A549 (cell line): Measurements from ENCODE around the gene HELZ2.

ENCODE experiments used
- CTCF ChIP-seq: fragments of >200 bp; sonication (Bioruptor Twin); formaldehyde crosslinking; IDR thresholded peaks from 3 replicates; pipeline ENCODE4 v1.5.1; 2016
- E2F6 ChIP-seq: IDR thresholded peaks from 2 replicates; pipeline ENCODE4 v1.6.1; 2012; ENCODE audit warnings: low read depth, borderline replicate concordance
- HEYL ChIP-seq: fragments of 250-450 bp; sonication (Bioruptor Pico); IDR thresholded peaks from 2 replicates; pipeline ENCODE4 v1.8.0; 2021; ENCODE audit warnings: mild to moderate bottlenecking, moderate library complexity
- NPAS2 ChIP-seq: fragments of 250-450 bp; sonication (Bioruptor Pico); IDR thresholded peaks from 2 replicates; pipeline ENCODE4 v1.8.0; 2022; ENCODE audit warnings: mild to moderate bottlenecking, moderate library complexity, borderline replicate concordance
- POLR2A ChIP-seq: IDR thresholded peaks from 2 replicates; pipeline ENCODE4 v1.6.1; 2012; ENCODE audit warnings: mild to moderate bottlenecking, low read length
- RAD21 ChIP-seq, 2 experiments: fragments of >200 bp in 1 of 2; sonication (Bioruptor Twin) in 1 of 2; formaldehyde crosslinking in 1 of 2; IDR thresholded peaks in 1 of 2; conservative IDR thresholded peaks in 1 of 2; 2 replicates in 1 of 2; 3 replicates in 1 of 2; pipeline ENCODE4 v1.6.1; 2012 to 2018; ENCODE audit warnings: inconsistent platforms in 1 of 2
- REST ChIP-seq: fragments of 200-600 bp; sonication (generic); IDR thresholded peaks from 2 replicates; pipeline ENCODE4 v1.6.1; 2016; ENCODE audit warnings: antibody characterized with exemption, mild to moderate bottlenecking, moderate library complexity
- RFX5 ChIP-seq: fragments of 450-650 bp; IDR thresholded peaks from 2 replicates; pipeline ENCODE4 v1.7.1; 2014; ENCODE audit warnings: antibody characterized with exemption, mild to moderate bottlenecking, moderate library complexity
- TFCP2L1 ChIP-seq: fragments of 250-450 bp; sonication (Bioruptor Pico); IDR thresholded peaks from 2 replicates; pipeline ENCODE4 v1.5.0; 2021; ENCODE audit warnings: mild to moderate bottlenecking
- ZFP36 ChIP-seq: fragments of 450-650 bp; IDR thresholded peaks from 2 replicates; pipeline ENCODE4 v1.6.1; 2014; ENCODE audit warnings: borderline replicate concordance; ENCODE audit not compliant: partially characterized antibody
- TF ChIP-seq, protein P1 (sequence below): fragments of 250-450 bp; sonication (Bioruptor Pico); IDR thresholded peaks from 2 replicates; pipeline ENCODE4 v1.5.0; 2020; ENCODE audit warnings: low read depth, mild to moderate bottlenecking, moderate library complexity

DNA sequence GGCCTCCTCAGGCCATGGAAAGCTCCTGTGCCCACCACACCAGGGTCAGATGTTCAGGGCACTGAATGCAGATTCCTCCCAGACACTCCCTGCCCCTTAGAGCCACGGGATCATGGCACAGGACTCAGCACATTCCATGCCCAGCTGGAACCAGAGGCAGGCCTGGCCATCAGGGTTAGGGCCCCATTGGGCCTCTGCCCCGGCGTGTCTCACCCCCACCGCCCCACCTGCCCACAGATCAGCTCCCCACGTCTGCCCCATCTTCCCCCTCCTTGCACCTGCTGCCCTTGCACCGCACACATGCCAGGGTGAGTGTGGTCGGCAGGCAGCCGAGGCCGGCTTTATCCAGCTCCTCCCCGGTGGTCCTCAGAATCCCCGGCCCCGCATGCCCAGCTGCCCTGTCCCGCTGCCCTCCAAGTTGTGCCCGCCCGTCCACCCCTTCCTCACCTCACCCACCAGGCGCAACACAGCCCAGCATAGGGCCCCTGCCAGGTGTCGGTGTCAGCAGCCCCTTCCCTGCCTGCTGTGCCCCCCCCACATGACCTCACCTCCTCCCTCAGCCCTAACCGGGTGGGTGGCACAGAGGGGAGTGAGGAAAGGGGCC, 24.3 kb downstream of the HELZ2 start:
- TF ChIP-seq E2F6 = no peak
- no peak for TF ChIP-seq POLR2A
- TF ChIP-seq RFX5 = no peak
- no peak for TF ChIP-seq HEYL
- no peak for TF ChIP-seq TFCP2L1 (CRISPR knock-in tag)
- TF ChIP-seq CTCF = no peak
- TF ChIP-seq REST = no peak
- no peak for TF ChIP-seq RAD21 (conservative IDR thresholded peaks at IDR 0.05 in 1 of 2, IDR thresholded peaks at IDR 0.05 in 1 of 2)
- TF ChIP-seq, protein P1, sequence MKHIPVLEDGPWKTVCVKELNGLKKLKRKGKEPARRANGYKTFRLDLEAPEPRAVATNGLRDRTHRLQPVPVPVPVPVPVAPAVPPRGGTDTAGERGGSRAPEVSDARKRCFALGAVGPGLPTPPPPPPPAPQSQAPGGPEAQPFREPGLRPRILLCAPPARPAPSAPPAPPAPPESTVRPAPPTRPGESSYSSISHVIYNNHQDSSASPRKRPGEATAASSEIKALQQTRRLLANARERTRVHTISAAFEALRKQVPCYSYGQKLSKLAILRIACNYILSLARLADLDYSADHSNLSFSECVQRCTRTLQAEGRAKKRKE (CRISPR knock-in tag) = no peak
- no peak for TF ChIP-seq NPAS2
- TF ChIP-seq ZFP36 = no peak
